ENCODE results near the gene ROR1.

Gene ROR1

GRCh38 chr1:63913533-63913932 is 139.7 kb downstream of the ROR1 start (continued):
- TF ChIP-seq ZNF416 (tag by site-specific recombination; IDR thresholded peaks at IDR 0.05): no peak
- no peak for TF ChIP-seq AEBP2 (tag by site-specific recombination; IDR thresholded peaks at IDR 0.05; ENCODE audit: borderline replicate concordance)
- TF ChIP-seq ZNF664 (tag by site-specific recombination; IDR thresholded peaks at IDR 0.05): peak; percentile 68; the same call in 1 of the 2 replicates
- no peak for TF ChIP-seq ZNF792 (tag by site-specific recombination; IDR thresholded peaks at IDR 0.05)
- no peak for TF ChIP-seq SCRT1 (tag by site-specific recombination; IDR thresholded peaks at IDR 0.05; ENCODE audit: borderline replicate concordance)
- TF ChIP-seq FEZF1 (tag by site-specific recombination; IDR thresholded peaks at IDR 0.05): peak; percentile 61
- no peak for TF ChIP-seq ZNF510 (tag by site-specific recombination; IDR thresholded peaks at IDR 0.05; ENCODE audit: insufficient replicate concordance)
- TF ChIP-seq ZNF280C (tag by site-specific recombination; IDR thresholded peaks at IDR 0.05): no peak
- no peak for TF ChIP-seq ZNF138 (tag by site-specific recombination; IDR thresholded peaks at IDR 0.05; ENCODE audit: borderline replicate concordance)
- no peak for TF ChIP-seq SALL2 (tag by site-specific recombination; IDR thresholded peaks at IDR 0.05; ENCODE audit: borderline replicate concordance)
- peak; percentile 98 for TF ChIP-seq GLIS1 (tag by site-specific recombination; IDR thresholded peaks at IDR 0.05)
- TF ChIP-seq, protein P1, sequence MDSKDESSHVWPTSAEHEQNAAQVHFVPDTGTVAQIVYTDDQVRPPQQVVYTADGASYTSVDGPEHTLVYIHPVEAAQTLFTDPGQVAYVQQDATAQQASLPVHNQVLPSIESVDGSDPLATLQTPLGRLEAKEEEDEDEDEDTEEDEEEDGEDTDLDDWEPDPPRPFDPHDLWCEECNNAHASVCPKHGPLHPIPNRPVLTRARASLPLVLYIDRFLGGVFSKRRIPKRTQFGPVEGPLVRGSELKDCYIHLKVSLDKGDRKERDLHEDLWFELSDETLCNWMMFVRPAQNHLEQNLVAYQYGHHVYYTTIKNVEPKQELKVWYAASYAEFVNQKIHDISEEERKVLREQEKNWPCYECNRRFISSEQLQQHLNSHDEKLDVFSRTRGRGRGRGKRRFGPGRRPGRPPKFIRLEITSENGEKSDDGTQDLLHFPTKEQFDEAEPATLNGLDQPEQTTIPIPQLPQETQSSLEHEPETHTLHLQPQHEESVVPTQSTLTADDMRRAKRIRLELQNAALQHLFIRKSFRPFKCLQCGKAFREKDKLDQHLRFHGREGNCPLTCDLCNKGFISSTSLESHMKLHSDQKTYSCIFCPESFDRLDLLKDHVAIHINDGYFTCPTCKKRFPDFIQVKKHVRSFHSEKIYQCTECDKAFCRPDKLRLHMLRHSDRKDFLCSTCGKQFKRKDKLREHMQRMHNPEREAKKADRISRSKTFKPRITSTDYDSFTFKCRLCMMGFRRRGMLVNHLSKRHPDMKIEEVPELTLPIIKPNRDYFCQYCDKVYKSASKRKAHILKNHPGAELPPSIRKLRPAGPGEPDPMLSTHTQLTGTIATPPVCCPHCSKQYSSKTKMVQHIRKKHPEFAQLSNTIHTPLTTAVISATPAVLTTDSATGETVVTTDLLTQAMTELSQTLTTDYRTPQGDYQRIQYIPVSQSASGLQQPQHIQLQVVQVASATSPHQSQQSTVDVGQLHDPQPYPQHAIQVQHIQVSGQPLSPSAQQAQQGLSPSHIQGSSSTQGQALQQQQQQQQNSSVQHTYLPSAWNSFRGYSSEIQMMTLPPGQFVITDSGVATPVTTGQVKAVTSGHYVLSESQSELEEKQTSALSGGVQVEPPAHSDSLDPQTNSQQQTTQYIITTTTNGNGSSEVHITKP (tag by site-specific recombination; IDR thresholded peaks at IDR 0.05): no peak
- TF ChIP-seq GLI2 (tag by site-specific recombination; IDR thresholded peaks at IDR 0.05; ENCODE audit: borderline replicate concordance, low read depth): no peak
- TF ChIP-seq ZNF76 (tag by site-specific recombination; IDR thresholded peaks at IDR 0.05; ENCODE audit: borderline replicate concordance, low read depth): no peak
- TF ChIP-seq ZNF121 (tag by site-specific recombination; IDR thresholded peaks at IDR 0.05): no peak
- TF ChIP-seq ZNF23 (tag by site-specific recombination; IDR thresholded peaks at IDR 0.05; ENCODE audit: borderline replicate concordance): no peak
- 0 out of 2 replicates have a peak, but pooled peaks have one; percentile 30 for TF ChIP-seq ZBTB17 (tag by site-specific recombination; IDR thresholded peaks at IDR 0.05)
- no peak for TF ChIP-seq ZNF621 (tag by site-specific recombination; IDR thresholded peaks at IDR 0.05)
- no peak for TF ChIP-seq ZNF544 (tag by site-specific recombination; IDR thresholded peaks at IDR 0.05)
- 0 out of 2 replicates have a peak, but pooled peaks have one; percentile 26 for TF ChIP-seq IKZF3 (tag by site-specific recombination; IDR thresholded peaks at IDR 0.05)
- no peak for TF ChIP-seq ZNF146 (tag by site-specific recombination; IDR thresholded peaks at IDR 0.05)
- 0 out of 2 replicates have a peak, but pooled peaks have one; percentile 16 for TF ChIP-seq KLF1 (tag by site-specific recombination; IDR thresholded peaks at IDR 0.05)
- TF ChIP-seq, protein P2, sequence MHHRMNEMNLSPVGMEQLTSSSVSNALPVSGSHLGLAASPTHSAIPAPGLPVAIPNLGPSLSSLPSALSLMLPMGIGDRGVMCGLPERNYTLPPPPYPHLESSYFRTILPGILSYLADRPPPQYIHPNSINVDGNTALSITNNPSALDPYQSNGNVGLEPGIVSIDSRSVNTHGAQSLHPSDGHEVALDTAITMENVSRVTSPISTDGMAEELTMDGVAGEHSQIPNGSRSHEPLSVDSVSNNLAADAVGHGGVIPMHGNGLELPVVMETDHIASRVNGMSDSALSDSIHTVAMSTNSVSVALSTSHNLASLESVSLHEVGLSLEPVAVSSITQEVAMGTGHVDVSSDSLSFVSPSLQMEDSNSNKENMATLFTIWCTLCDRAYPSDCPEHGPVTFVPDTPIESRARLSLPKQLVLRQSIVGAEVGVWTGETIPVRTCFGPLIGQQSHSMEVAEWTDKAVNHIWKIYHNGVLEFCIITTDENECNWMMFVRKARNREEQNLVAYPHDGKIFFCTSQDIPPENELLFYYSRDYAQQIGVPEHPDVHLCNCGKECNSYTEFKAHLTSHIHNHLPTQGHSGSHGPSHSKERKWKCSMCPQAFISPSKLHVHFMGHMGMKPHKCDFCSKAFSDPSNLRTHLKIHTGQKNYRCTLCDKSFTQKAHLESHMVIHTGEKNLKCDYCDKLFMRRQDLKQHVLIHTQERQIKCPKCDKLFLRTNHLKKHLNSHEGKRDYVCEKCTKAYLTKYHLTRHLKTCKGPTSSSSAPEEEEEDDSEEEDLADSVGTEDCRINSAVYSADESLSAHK (tag by site-specific recombination; IDR thresholded peaks at IDR 0.05): no peak
- no peak for TF ChIP-seq ZNF175 (tag by site-specific recombination; IDR thresholded peaks at IDR 0.05)
- 0 out of 2 replicates have a peak, but pooled peaks have one; percentile 52 for TF ChIP-seq ZBTB6 (tag by site-specific recombination; IDR thresholded peaks at IDR 0.05)
- TF ChIP-seq, protein P3, sequence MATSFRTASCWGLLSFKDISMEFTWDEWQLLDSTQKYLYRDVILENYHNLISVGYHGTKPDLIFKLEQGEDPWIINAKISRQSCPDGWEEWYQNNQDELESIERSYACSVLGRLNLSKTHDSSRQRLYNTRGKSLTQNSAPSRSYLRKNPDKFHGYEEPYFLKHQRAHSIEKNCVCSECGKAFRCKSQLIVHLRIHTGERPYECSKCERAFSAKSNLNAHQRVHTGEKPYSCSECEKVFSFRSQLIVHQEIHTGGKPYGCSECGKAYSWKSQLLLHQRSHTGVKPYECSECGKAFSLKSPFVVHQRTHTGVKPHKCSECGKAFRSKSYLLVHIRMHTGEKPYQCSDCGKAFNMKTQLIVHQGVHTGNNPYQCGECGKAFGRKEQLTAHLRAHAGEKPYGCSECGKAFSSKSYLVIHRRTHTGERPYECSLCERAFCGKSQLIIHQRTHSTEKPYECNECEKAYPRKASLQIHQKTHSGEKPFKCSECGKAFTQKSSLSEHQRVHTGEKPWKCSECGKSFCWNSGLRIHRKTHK (tag by site-specific recombination; IDR thresholded peaks at IDR 0.05): no peak
- TF ChIP-seq ZNF514 (tag by site-specific recombination; IDR thresholded peaks at IDR 0.05): no peak
- TF ChIP-seq ZNF174 (tag by site-specific recombination; IDR thresholded peaks at IDR 0.05): no peak
- no peak for TF ChIP-seq ZSCAN16 (tag by site-specific recombination; IDR thresholded peaks at IDR 0.05)

All from HEK293 (cell line).